ENCODE results near the gene CDH23. TPM values are rescaled to one million over a fixed set of nuclear protein-coding genes. Genes with fewer than 3 reads are reported as not detected.

The CDH23 gene
- total RNA-seq, 2 experiments from 2014 or later: 4.0 to 4.5 TPM

GRCh38 chr10:71719464-71720201 lies 322.9 kb downstream of the CDH23 start, which contains the start of gene C10orf105:
Gene C10orf105, minus strand, starts transcription at chr10:71719778. Its CDS starts 3,441 bp downstream, at chr10:71716337.
- ChIA-PET CTCF (interaction anchor here (0.7 to 5.3 kb wide), 7 partner anchors 8 to 592 kb away, joined by 3 to 25 read pairs (median 5); no protein-coding TSS in a partner anchor), POLR2A (no interaction called here)
- peaks cover 35% of the 10 kb centered on the region for H3K4me1 Mint-ChIP-seq
- H3K4me3 Mint-ChIP-seq: no peak within 1 kb of the TSS
- H3K36me3 Mint-ChIP-seq (ENCODE audit: low read depth): peaks cover 2% of the 10 kb centered on the region
- no peak for DNase-seq
- H3K27ac Mint-ChIP-seq: no peak within 1 kb of the TSS
- H3K9me3 Mint-ChIP-seq: no peaks in the 10 kb centered on the region
- no peaks in the 10 kb centered on the region for H3K27me3 Mint-ChIP-seq

- Mint-ChIP-seq H3K9me3 (no peaks in the 10 kb centered on the region), H3K4me3 (no peak overlapping the region), H3K27me3 (no peaks in the 10 kb centered on the region), H3K36me3 (ENCODE audit: low read depth) (peaks cover 2% of the 10 kb centered on the region), H3K27ac (no peak overlapping the region), H3K4me1 (peaks cover 37% of the 10 kb centered on the region)
- ChIA-PET POLR2A (no interaction called here), CTCF (interaction anchor here (0.8 to 5.3 kb wide), 6 partner anchors 9 to 32 kb away, joined by 3 to 25 read pairs (median 4); no protein-coding TSS in a partner anchor)
- DNase-seq: no peak
Observed at GRCh38 chr10:71720288-71720687, 323.6 kb downstream of the CDH23 start.

DNA sequence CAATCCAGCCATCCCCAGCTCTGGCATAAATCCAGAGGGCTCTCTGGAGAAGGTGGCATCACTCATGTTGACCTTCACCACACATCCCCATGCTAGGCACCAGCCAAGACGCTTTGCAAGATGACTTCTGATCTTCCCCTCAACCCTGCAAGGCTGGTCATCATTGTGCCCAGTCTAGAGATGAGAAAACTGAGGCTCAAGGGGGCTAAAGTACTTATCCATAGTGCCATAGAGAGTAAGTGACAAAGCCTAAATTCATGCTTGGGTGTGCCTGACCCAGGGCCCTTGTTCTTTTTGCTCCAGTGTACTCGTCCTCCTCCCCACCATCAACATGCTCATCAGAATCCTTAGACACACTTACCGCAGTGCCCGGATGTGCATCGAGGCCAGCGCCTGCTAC lies 324.6 kb downstream of the CDH23 start:
- POLR2A ChIA-PET: no interaction called here

GRCh38 chr10:71722849-71723248 lies 326.1 kb downstream of the CDH23 start:
- Mint-ChIP-seq H3K27me3 (no peaks in the 10 kb centered on the region), H3K4me3 (no peak overlapping the region), H3K36me3 (ENCODE audit: low read depth) (peaks cover 2% of the 10 kb centered on the region), H3K27ac (no peak overlapping the region), H3K4me1 (peaks cover 50% of the 10 kb centered on the region), H3K9me3 (no peaks in the 10 kb centered on the region)
- no peak for DNase-seq
- CTCF ChIA-PET: interaction anchor here (1.1 to 2.7 kb wide), 3 partner anchors 14 to 50 kb away, joined by 3 to 10 read pairs (median 8); partner anchors contain the start of gene VSIR
- POLR2A ChIA-PET: no interaction called here

More for the DNA sequence above, 324.6 kb downstream of the CDH23 start:
- no peak for DNase-seq
- Mint-ChIP-seq H3K9me3 (no peaks in the 10 kb centered on the region), H3K4me1 (peaks cover 40% of the 10 kb centered on the region), H3K27ac (peak overlapping the region; percentile 46), H3K4me3 (no peak overlapping the region), H3K27me3 (no peaks in the 10 kb centered on the region), H3K36me3 (ENCODE audit: low read depth) (peaks cover 2% of the 10 kb centered on the region)
- CTCF ChIA-PET: interaction anchor here (1.4 to 5.3 kb wide), 2 partner anchors 13 to 24 kb away, joined by 5 to 25 read pairs; no protein-coding TSS in a partner anchor

DNA sequence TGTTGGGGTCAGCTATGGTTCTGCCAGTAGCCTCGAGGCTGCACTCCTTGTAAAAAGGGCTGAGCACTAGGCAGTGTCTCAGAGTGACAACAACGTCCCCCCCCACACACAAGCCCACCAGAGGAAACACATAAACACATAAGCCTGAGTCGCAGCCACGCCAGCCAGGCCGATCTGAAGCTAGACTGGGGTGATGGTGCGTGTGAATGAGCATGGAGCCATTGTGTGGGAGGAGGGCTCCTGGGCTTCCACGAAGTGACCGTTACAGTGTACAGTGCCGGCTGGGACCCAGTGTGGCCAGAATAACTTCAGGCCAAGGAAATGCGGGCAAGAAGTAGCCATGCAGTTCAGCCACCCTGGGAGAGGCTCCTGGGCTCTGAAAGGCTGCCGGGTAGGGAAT lies 326.6 kb downstream of the CDH23 start:
- H3K36me3 Mint-ChIP-seq (ENCODE audit: low read depth): peaks cover 2% of the 10 kb centered on the region
- peak overlapping the region; percentile 25 for H3K27ac Mint-ChIP-seq
- ChIA-PET CTCF (interaction anchor here (1.0 to 3.6 kb wide), 4 partner anchors 14 to 50 kb away, joined by 3 to 27 read pairs (median 9); partner anchors contain the start of gene VSIR), POLR2A (no interaction called here)
- no peaks in the 10 kb centered on the region for H3K27me3 Mint-ChIP-seq
- no peak for DNase-seq
- no peak overlapping the region for H3K4me3 Mint-ChIP-seq
- H3K4me1 Mint-ChIP-seq: peaks cover 54% of the 10 kb centered on the region
- H3K9me3 Mint-ChIP-seq: no peaks in the 10 kb centered on the region

DNA sequence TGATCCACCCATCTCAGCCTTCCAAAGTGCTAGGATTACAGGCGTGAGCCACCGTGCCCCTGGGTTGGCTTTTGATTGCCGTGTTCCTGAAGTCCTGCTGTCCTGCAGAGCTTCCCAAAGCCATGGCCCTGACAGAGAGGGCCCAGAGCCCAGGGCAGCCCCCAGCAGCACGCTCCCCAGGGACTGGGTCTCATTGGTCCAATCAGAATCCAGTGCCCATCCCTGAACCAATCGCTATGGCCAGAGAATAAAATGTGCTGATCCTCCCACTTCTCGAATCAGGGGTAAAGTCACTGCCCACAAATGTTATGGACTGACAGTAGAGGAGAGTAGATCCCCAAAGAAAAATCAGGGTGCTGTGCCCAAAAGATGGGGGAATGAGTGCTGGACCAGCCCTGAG lies 327.8 kb downstream of the CDH23 start:
- H3K4me1 Mint-ChIP-seq: peaks cover 67% of the 10 kb centered on the region
- ChIA-PET POLR2A (no interaction called here), CTCF (interaction anchor here (1.0 to 3.8 kb wide), 7 partner anchors 10 to 49 kb away, joined by 3 to 40 read pairs (median 10); partner anchors contain the start of gene VSIR)
- peak overlapping the region; percentile 72 for H3K27ac Mint-ChIP-seq
- no peak for DNase-seq
- no peak overlapping the region for H3K4me3 Mint-ChIP-seq
- peaks cover 2% of the 10 kb centered on the region for H3K36me3 Mint-ChIP-seq (ENCODE audit: low read depth)
- H3K27me3 Mint-ChIP-seq: no peaks in the 10 kb centered on the region
- H3K9me3 Mint-ChIP-seq: no peaks in the 10 kb centered on the region

- POLR2A ChIA-PET: interaction anchor here (1.0 kb wide), 1 partner anchor 49 kb away, joined by 3 read pairs; no protein-coding TSS in a partner anchor
- H3K9me3 Mint-ChIP-seq: no peaks in the 10 kb centered on the region
- CTCF ChIA-PET: interaction anchor here (0.6 to 3.8 kb wide), 10 partner anchors 11 to 126 kb away, joined by 3 to 40 read pairs (median 6); partner anchors contain the start of gene PSAP
- H3K4me3 Mint-ChIP-seq: peak overlapping the region; percentile 55
- H3K36me3 Mint-ChIP-seq (ENCODE audit: low read depth): peaks cover 2% of the 10 kb centered on the region
- DNase-seq: no peak
- peaks cover 71% of the 10 kb centered on the region for H3K4me1 Mint-ChIP-seq
- H3K27me3 Mint-ChIP-seq: no peaks in the 10 kb centered on the region
- H3K27ac Mint-ChIP-seq: peak overlapping the region; percentile 98
Observed at GRCh38 chr10:71725249-71725648, 328.5 kb downstream of the CDH23 start.

GRCh38 chr10:71725998-71726579 lies 329.4 kb downstream of the CDH23 start:
- H3K9me3 Mint-ChIP-seq: no peaks in the 10 kb centered on the region
- H3K36me3 Mint-ChIP-seq (ENCODE audit: low read depth): peaks cover 2% of the 10 kb centered on the region

GRCh38 chr10:71726580-71727104 lies 329.9 kb downstream of the CDH23 start:
- Mint-ChIP-seq H3K4me3 (peak overlapping the region; percentile 55), H3K4me1 (peaks cover 81% of the 10 kb centered on the region), H3K9me3 (no peaks in the 10 kb centered on the region), H3K27me3 (no peaks in the 10 kb centered on the region), H3K36me3 (ENCODE audit: low read depth) (peaks cover 2% of the 10 kb centered on the region), H3K27ac (peak overlapping the region; percentile 98)
- CTCF ChIA-PET: interaction anchor here (0.9 to 3.8 kb wide), 8 partner anchors 10 to 46 kb away, joined by 3 to 40 read pairs (median 8); no protein-coding TSS in a partner anchor
- POLR2A ChIA-PET: interaction anchor here (0.8 to 1.2 kb wide), 2 partner anchors 46 to 47 kb away, joined by 3 to 6 read pairs; no protein-coding TSS in a partner anchor
- DNase-seq: peak; percentile 68

More at GRCh38 chr10:71725998-71726579, 329.4 kb downstream of the CDH23 start:
- ChIA-PET POLR2A (interaction anchor here (0.8 to 1.2 kb wide), 3 partner anchors 46 to 48 kb away, joined by 3 to 6 read pairs (median 3); no protein-coding TSS in a partner anchor), CTCF (interaction anchor here (0.6 to 3.8 kb wide), 11 partner anchors 11 to 125 kb away, joined by 3 to 40 read pairs (median 4); partner anchors contain the start of gene PSAP)
- DNase-seq: peak; percentile 63
- Mint-ChIP-seq H3K4me3 (peak overlapping the region; percentile 55), H3K27ac (peak overlapping the region; percentile 98), H3K27me3 (no peaks in the 10 kb centered on the region), H3K4me1 (peaks cover 75% of the 10 kb centered on the region)

DNA sequence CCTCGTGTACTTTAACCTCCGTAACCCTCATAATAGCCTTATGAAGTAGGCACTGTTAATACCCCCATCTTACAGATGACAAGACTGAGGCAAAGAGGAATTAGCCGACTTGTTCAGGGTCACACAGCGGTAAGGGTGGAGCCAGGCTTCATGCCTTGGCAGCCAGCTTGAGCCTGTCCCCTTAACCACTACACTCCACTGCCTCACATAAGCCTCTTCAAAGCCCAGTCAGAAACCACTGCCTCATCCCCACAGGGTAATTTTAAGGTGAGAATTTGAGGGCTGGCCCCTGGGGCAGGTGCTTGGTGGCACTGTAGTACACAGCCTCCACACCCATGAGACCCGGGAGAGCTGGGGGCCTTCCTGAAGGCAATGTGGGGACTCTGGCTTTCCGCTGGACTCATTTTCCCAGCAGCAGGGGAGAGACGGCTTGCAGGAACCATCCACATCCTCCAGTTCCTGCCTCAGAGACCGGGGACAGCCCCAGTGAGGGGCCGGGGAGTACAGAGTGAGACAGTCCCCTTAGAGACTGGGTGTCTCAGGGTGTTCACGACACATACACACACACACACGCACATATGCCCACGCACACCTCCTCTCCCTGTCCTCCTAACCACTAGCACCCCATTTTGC lies 330.5 kb downstream of the CDH23 start:
- Mint-ChIP-seq H3K4me1 (peaks cover 87% of the 10 kb centered on the region), H3K27ac (peak overlapping the region; percentile 98), H3K9me3 (no peaks in the 10 kb centered on the region), H3K36me3 (ENCODE audit: low read depth) (peaks cover 2% of the 10 kb centered on the region), H3K27me3 (no peaks in the 10 kb centered on the region), H3K4me3 (peak overlapping the region; percentile 55)
- POLR2A ChIA-PET: interaction anchor here (0.8 to 1.2 kb wide), 3 partner anchors 21 to 47 kb away, joined by 3 to 6 read pairs (median 5); no protein-coding TSS in a partner anchor
- CTCF ChIA-PET: interaction anchor here (0.9 to 3.8 kb wide), 9 partner anchors 10 to 47 kb away, joined by 3 to 40 read pairs (median 4); partner anchors contain the start of gene VSIR
- peak; percentile 71 for DNase-seq

DNA sequence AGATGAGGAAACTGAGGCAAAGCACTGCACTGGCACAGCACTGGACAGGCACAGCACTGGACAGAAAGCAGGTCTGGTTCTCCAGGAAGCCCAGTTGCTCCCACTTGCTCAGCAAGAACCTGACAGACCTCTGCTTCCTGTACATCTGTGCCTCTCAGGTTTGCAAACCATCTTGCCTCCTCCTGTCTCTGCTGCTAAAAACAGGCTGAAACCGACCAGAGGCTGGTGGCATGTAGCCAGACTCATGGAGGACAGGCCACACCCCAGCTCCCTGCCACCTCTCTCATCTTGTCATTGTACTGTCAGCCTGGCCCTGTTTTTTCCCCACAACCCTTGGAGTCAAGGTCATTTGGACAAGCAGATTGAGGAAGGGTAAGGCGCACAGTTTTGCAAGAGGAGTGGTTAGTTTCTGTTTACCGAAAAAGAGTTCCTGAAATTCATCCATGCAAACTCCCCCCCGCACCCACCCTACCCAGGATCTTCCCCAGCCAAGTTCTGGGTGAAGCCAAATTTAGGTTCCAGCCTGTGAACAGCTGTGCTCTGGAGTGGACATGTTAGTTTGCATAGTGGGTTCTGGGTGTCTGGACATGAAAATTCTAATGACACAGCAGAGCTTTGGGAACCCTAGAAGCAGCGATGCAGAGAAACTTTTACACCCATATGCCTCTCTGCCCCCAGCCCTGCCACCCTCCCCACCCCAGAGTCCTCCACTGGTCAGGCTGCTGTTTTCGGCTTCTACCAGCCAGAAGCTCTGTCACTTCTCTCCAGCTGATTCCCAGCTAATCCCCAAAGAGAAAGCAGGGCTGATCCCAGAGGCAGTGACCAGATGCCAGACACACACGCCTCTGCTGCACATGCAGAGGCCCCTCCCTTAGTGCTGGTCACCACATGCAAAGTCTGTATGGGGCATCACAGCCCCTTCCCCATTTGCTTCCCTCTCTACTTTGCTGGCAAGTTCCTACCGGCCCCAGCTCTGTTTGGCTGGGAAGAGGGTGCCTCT lies 331.3 kb downstream of the CDH23 start:
- Mint-ChIP-seq H3K4me3 (peak overlapping the region; percentile 55), H3K36me3 (ENCODE audit: low read depth) (peaks cover 4% of the 10 kb centered on the region), H3K27ac (peak overlapping the region; percentile 98), H3K4me1 (peaks cover 89% of the 10 kb centered on the region), H3K27me3 (no peaks in the 10 kb centered on the region), H3K9me3 (no peaks in the 10 kb centered on the region)
- CTCF ChIA-PET: interaction anchor here (0.9 to 6.0 kb wide), 14 partner anchors 9 to 46 kb away, joined by 3 to 40 read pairs (median 4); partner anchors contain the start of gene VSIR
- POLR2A ChIA-PET: interaction anchor here (1.0 kb wide), 1 partner anchor 21 kb away, joined by 5 read pairs; no protein-coding TSS in a partner anchor
- DNase-seq: peak; percentile 80

All from activated CD4-positive, alpha-beta T cell treated with anti-CD3 and anti-CD28 coated beads, Interleukin-2, amount 10 ng/mL, durations not matched to agents 7 days and 5 days (primary cell).